Endothelial cell of umbilical vein (primary cell): Measurements from ENCODE around the gene CHMP4B. TPM values are rescaled to one million over a fixed set of nuclear protein-coding genes. Genes with fewer than 3 reads are reported as not detected.

Experiments used
- BruUV-seq: library from RNA; stranded (reverse); fragments of 400-500 nt; replicated peaks from 2 replicates; lab custom pipeline; 2021; lab: Mats Ljungman, UMichigan
- CTCF ChIA-PET: fragments of 300-600, 350-600 bp; sonication (Branson Sonifier 250); formaldehyde crosslinking; loops from one replicate; lab custom pipeline; 2021; ENCODE audit warnings: antibody characterized with exemption, inconsistent platforms; lab: Charles Lee
- POLR2A ChIA-PET: fragments of 300-600, 350-600 bp; sonication (Branson Sonifier 250); formaldehyde crosslinking; loops from one replicate; lab custom pipeline; 2021; ENCODE audit warnings: antibody characterized with exemption, inconsistent platforms; lab: Charles Lee
- DNase-seq: peaks from one replicate; pipeline ENCODE4 v3.0.0-alpha.2; 2011; ENCODE audit warnings: low read depth, low spot score
- FAIRE-seq: peaks from 2 replicates; lab custom pipeline; 2011; peaks lifted over from hg19 to GRCh38; lab: Jason Lieb, UNC
- H2AFZ ChIP-seq: 2 replicates; pipeline ENCODE4 v1.6.0; 2012; ENCODE audit warnings: low read depth, low read length, control low read depth, inconsistent platforms
- H3K27ac ChIP-seq: 2 replicates; pipeline ENCODE4 v1.5.1; 2011; ENCODE audit warnings: low read depth, mild to moderate bottlenecking, control low read depth, low read length, moderate library complexity; ENCODE audit not compliant: insufficient read depth
- H3K27me3 ChIP-seq, 2 experiments: 2 replicates each; pipeline versions ENCODE4 v1.6.0 to v1.6.1; 2011; ENCODE audit warnings: low read length in 2 of 2, mixed read lengths in 1 of 2; ENCODE audit not compliant: control insufficient read depth in 2 of 2, insufficient read depth in 2 of 2
- H3K36me3 ChIP-seq, 2 experiments: 2 replicates in 1 of 2; 3 replicates in 1 of 2; pipeline ENCODE4 v1.5.1; 2011; ENCODE audit warnings: low read length in 2 of 2, mild to moderate bottlenecking in 1 of 2, moderate library complexity in 1 of 2; ENCODE audit not compliant: control insufficient read depth in 2 of 2, insufficient read depth in 2 of 2; ENCODE audit errors: extremely low read depth in 1 of 2
- H3K4me1 ChIP-seq: 3 replicates; pipeline ENCODE4 v1.5.1; 2011; ENCODE audit warnings: mild to moderate bottlenecking, low read length; ENCODE audit not compliant: control insufficient read depth, insufficient read depth; ENCODE audit errors: extremely low read depth
- H3K4me2 ChIP-seq: 2 replicates; pipeline ENCODE4 v1.6.1; 2011; ENCODE audit warnings: low read length, control low read depth, mixed read lengths; ENCODE audit not compliant: insufficient read depth
- H3K4me3 ChIP-seq, 3 experiments: fragments of 200-600 bp in 1 of 3; sonication (generic), shearing (Covaris generic) in 1 of 3; replicated peaks in 1 of 3; 2 replicates each; pipeline ENCODE4 v1.5.1; 2011 to 2016; ENCODE audit warnings: control low read depth in 3 of 3, low read length in 3 of 3, mild to moderate bottlenecking in 2 of 3, inconsistent platforms in 1 of 3, low read depth in 1 of 3, moderate library complexity in 1 of 3; ENCODE audit not compliant: insufficient read depth in 1 of 3
- H3K79me2 ChIP-seq: 2 replicates; pipeline ENCODE4 v1.6.0; 2012; ENCODE audit warnings: low read length, inconsistent platforms; ENCODE audit not compliant: control insufficient read depth, insufficient read depth
- H3K9ac ChIP-seq: replicated peaks from 2 replicates; pipeline ENCODE3; 2011; ENCODE audit warnings: low read length, control low read depth; ENCODE audit not compliant: insufficient read depth; ENCODE audit errors: extremely low read depth
- H3K9me1 ChIP-seq: replicated peaks from 3 replicates; pipeline ENCODE4 v1.6.0; 2011; ENCODE audit warnings: mild to moderate bottlenecking, low read length; ENCODE audit not compliant: control insufficient read depth, insufficient read depth; ENCODE audit errors: extremely low read depth
- H3K9me3 ChIP-seq: replicated peaks from 2 replicates; pipeline ENCODE4 v1.5.1; 2012; ENCODE audit warnings: low read length, inconsistent platforms; ENCODE audit not compliant: control insufficient read depth, insufficient read depth
- H4K20me1 ChIP-seq: replicated peaks from 2 replicates; pipeline ENCODE3; 2011; ENCODE audit warnings: mild to moderate bottlenecking, low read length; ENCODE audit not compliant: control insufficient read depth, insufficient read depth; ENCODE audit errors: extremely low read depth
- EZH2 ChIP-seq: IDR thresholded peaks from 2 replicates; pipeline ENCODE4 v1.6.1; 2012; ENCODE audit warnings: borderline replicate concordance, low read depth, mild to moderate bottlenecking, moderate library complexity, low read length, inconsistent platforms; ENCODE audit not compliant: severe bottlenecking
- FOS ChIP-seq: IDR thresholded peaks from 2 replicates; pipeline ENCODE4 v1.6.1; 2011; ENCODE audit warnings: mild to moderate bottlenecking, low read length, moderate library complexity, borderline replicate concordance; ENCODE audit not compliant: insufficient read depth
- GATA2 ChIP-seq: IDR thresholded peaks from 2 replicates; pipeline ENCODE4 v1.7.0; 2011; ENCODE audit warnings: low read depth, mild to moderate bottlenecking, moderate library complexity, mixed read lengths, low read length; ENCODE audit not compliant: insufficient read length, insufficient read depth
- JUN ChIP-seq: IDR thresholded peaks from 2 replicates; pipeline ENCODE4 v1.6.1; 2011; ENCODE audit warnings: borderline replicate concordance, low read depth; ENCODE audit not compliant: insufficient read length, insufficient read depth
- MAX ChIP-seq: IDR thresholded peaks from 2 replicates; pipeline ENCODE4 v1.6.1; 2011; ENCODE audit not compliant: insufficient read depth, insufficient read length
- MYC ChIP-seq: IDR thresholded peaks from one replicate; pipeline ENCODE4 v1.6.1; 2011; ENCODE audit warnings: mild to moderate bottlenecking, low read depth, low read length
- POLR2A ChIP-seq: IDR thresholded peaks from 2 replicates; pipeline ENCODE4 v1.6.1; 2012; ENCODE audit warnings: low read depth, mild to moderate bottlenecking, control low read depth, low read length
- POLR2AphosphoS5 ChIP-seq: IDR thresholded peaks from 2 replicates; pipeline ENCODE4 v1.6.1; 2012; ENCODE audit warnings: low read depth, mild to moderate bottlenecking, control low read depth, low read length, moderate library complexity; ENCODE audit not compliant: insufficient read depth
- dilution Hi-C: fragments of 300-500 bp; cut with MboI; formaldehyde crosslinking; loops from one replicate; pipeline ENCODE4 v1.15.0; 2019; ENCODE audit warnings: low sequenced_read_pairs; ENCODE audit not compliant: extremely low pct_ligation_motif_present
- intact Hi-C: fragments of 100-400 bp; cut with micrococcal nuclease; formaldehyde crosslinking; loops from one replicate; pipeline ENCODE4 v1.10.0; 2022
- polyA plus RNA-seq, 4 experiments: library from polyadenylated mRNA; depleted of rRNA in 3 of 4; stranded (reverse) in 3 of 4; unstranded in 1 of 4; fragments of >200 nt; gene quantifications; 2 replicates each; pipeline versions ENCODE4 v1.2.1 to v1.2.3, GENCODE V29; 2011 to 2012; ENCODE audit warnings: missing spikeins in 1 of 4
- total RNA-seq: library from RNA; stranded (reverse); gene quantifications from 2 replicates; pipeline ENCODE4 v1.2.3, GENCODE V29; 2021

Gene CHMP4B
- total and polyA plus RNA-seq, 2 donors (not counting 3 experiments of a cell fraction or from before 2014, with no cell fraction given), result 64.7 to 112 TPM

GRCh38 chr20:33840160-33840559 lies 29.0 kb downstream of the CHMP4B start:
- Histone ChIP-seq H4K20me1 (peaks cover 29% of the 10 kb centered on the region), H3K4me1 (peaks cover 29% of the 10 kb centered on the region)

GRCh38 chr20:33840759-33841435 lies 29.7 kb downstream of the CHMP4B start:
- CTCF ChIA-PET, result interaction anchor here (1.4 kb wide), 1 partner anchor 9 kb away, joined by 4 read pairs; no protein-coding TSS in a partner anchor
- Histone ChIP-seq H2AFZ (no peak overlapping the region), H3K27ac (no peak overlapping the region), H3K9me1 (no peaks in the 10 kb centered on the region), H3K36me3 (no peaks in the 10 kb centered on the region), H3K4me1 (peaks cover 29% of the 10 kb centered on the region), H4K20me1 (peaks cover 26% of the 10 kb centered on the region), H3K27me3 (no peaks in the 10 kb centered on the region), H3K4me2 (no peak overlapping the region), H3K9ac (no peak overlapping the region), H3K9me3 (no peaks in the 10 kb centered on the region), H3K79me2 (peaks cover 99% of the 10 kb centered on the region), H3K4me3 (no peak overlapping the region)
- FAIRE-seq (no peak), DNase-seq (no peak)
- BruUV-seq, result no TSS peak
- no peak for TF ChIP-seq EZH2
- TF ChIP-seq GATA2, result no peak
- no peak for TF ChIP-seq MAX
- TF ChIP-seq FOS, result no peak
- no peak for TF ChIP-seq POLR2A
- intact Hi-C loops (no loop called here), dilution Hi-C loops (no loop called here)
- POLR2A ChIA-PET, result no interaction called here

More at GRCh38 chr20:33840160-33840559, 29.0 kb downstream of the CHMP4B start:
- H3K9ac ChIP-seq, result no peak overlapping the region
- TF ChIP-seq GATA2 (no peak), POLR2A (no peak), JUN (no peak), MYC (no peak), POLR2AphosphoS5 (no peak), FOS (no peak)
- CTCF ChIA-PET, result no interaction called here
- dilution Hi-C loops, result no loop called here
- intact Hi-C loops, result no loop called here
- DNase-seq (no peak), FAIRE-seq (no peak)
- H3K79me2 ChIP-seq, result peaks cover 99% of the 10 kb centered on the region
- no peak overlapping the region for H3K27ac ChIP-seq
- POLR2A ChIA-PET, result no interaction called here
- H2AFZ ChIP-seq, result no peak overlapping the region
- BruUV-seq, result no TSS peak
- H3K36me3 ChIP-seq, result no peaks in the 10 kb centered on the region
- H3K4me3 ChIP-seq, result no peak overlapping the region
- no peak overlapping the region for H3K4me2 ChIP-seq
- no peaks in the 10 kb centered on the region for H3K27me3 ChIP-seq
- no peaks in the 10 kb centered on the region for H3K9me3 ChIP-seq
- no peaks in the 10 kb centered on the region for H3K9me1 ChIP-seq
